NT2/D1 (cell line): ENCODE measurements around the gene ZGRF1.

Experiments used
- SUZ12 ChIP-seq: IDR thresholded peaks from 2 replicates; pipeline ENCODE4 v1.6.1; 2011; ENCODE audit not compliant: insufficient read length, insufficient read depth; ENCODE audit errors: extremely low read depth
- YY1 ChIP-seq: IDR thresholded peaks from 2 replicates; pipeline ENCODE4 v1.6.1; 2011; ENCODE audit not compliant: insufficient read length, insufficient read depth
- ZNF274 ChIP-seq: IDR thresholded peaks from 2 replicates; pipeline ENCODE4 v1.6.1; 2011; ENCODE audit warnings: mild to moderate bottlenecking, low read depth, low read length

DNA sequence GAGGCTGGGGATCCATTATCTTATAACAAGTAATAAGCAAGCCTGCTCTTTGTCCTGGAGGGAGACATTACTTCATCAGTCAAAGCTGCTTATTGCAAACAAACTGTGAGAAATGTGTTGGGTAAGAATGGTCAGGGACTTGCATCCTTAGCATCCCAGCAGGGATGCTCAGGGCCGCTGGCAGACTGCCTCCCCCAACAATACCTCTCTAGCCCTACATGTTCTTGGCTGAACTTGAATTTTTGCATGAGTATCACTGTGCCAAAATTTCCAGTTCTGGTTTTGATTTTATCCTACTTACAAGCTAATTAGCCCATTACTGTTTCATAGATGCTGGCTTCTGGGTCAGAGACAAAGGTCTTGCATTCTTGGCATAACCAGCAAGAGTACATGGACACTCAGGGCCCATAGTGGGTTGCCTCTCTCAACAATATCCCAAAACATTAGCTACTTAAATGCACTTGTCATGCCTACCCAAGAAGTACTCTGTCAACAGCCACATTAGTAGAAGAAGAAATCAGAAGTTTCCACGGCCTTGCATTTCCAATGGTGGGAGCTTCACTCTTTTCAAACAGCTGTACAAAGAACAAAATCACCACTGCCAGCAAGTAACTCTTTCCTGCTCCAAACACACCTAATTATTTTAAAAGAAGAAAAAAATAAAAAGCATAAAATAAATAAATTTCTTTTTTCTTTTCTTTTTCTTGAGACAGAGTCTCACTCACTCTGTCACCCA, 78.9 kb downstream of the ZGRF1 start:
- TF ChIP-seq ZNF274 (no peak), SUZ12 (no peak), YY1 (no peak)
